Subcutaneous adipose tissue (tissue), 4 donors: Measurements from ENCODE around the gene COPB2. TPM values are rescaled to one million over a fixed set of nuclear protein-coding genes. Genes with fewer than 3 reads are reported as not detected.

Experiments used
- CTCF ChIP-seq: fragments of 450-650 bp; IDR thresholded peaks from one replicate; pipeline ENCODE4 v1.5.1; 2016; ENCODE audit warnings: low read depth, mild to moderate bottlenecking, control low read depth, antibody characterized with exemption, moderate library complexity
- total RNA-seq, 4 donors: library from RNA; depleted of rRNA; stranded (reverse); fragments of >200 nt; gene quantifications; one replicate each; pipeline ENCODE4 v1.1.0, GENCODE V29; 2016

The COPB2 gene
- total RNA-seq, 4 donors from 2014 or later = 83.0 to 108 (median 106) TPM

- TF ChIP-seq CTCF = no peak
These were observed 7.3 kb upstream of the COPB2 start for GRCh38 chr3:139396707-139397106.

GRCh38 chr3:139394116-139394515 is 4.7 kb upstream of the COPB2 start:
- TF ChIP-seq CTCF = no peak

GRCh38 chr3:139388821-139389551 is 461 bp downstream of the COPB2 start:
- no peak for TF ChIP-seq CTCF

GRCh38 chr3:139388077-139388476 is 1.4 kb downstream of the COPB2 start:
- no peak for TF ChIP-seq CTCF

GRCh38 chr3:139380575-139380974 is 8.9 kb downstream of the COPB2 start:
- no peak for TF ChIP-seq CTCF

- TF ChIP-seq CTCF = no peak
These were observed 10.7 kb downstream of the COPB2 start for GRCh38 chr3:139378587-139379241.

GRCh38 chr3:139377378-139377777 is 12.1 kb downstream of the COPB2 start:
- no peak for TF ChIP-seq CTCF
